ENCODE measurements around the gene AFF3. TPM values are rescaled to one million over a fixed set of nuclear protein-coding genes. Genes with fewer than 3 reads are reported as not detected.

AFF3 gene
- total RNA-seq, 4 donors from 2014 or later: 8.5 to 77.2 (median 27.1) TPM

- H3K4me1 ChIP-seq: no peaks in the 10 kb centered on the region
- H3K4me3 ChIP-seq: no peak overlapping the region
- no peaks in the 10 kb centered on the region for H3K27me3 ChIP-seq
- H3K27ac ChIP-seq: no peak overlapping the region
- TF ChIP-seq CTCF (IDR thresholded peaks at IDR 0.05) (no peak), POLR2A (IDR thresholded peaks at IDR 0.05) (no peak)
- H3K36me3 ChIP-seq: no peaks in the 10 kb centered on the region
- intact Hi-C loops (cut with DNase I; ENCODE audit: low total_unique reads): no loop called here
- DNase-seq: no peak
- no peaks in the 10 kb centered on the region for H3K9me3 ChIP-seq
These were observed 43.1 kb upstream of the AFF3 start for GRCh38 chr2:100185516-100185915.

DNA sequence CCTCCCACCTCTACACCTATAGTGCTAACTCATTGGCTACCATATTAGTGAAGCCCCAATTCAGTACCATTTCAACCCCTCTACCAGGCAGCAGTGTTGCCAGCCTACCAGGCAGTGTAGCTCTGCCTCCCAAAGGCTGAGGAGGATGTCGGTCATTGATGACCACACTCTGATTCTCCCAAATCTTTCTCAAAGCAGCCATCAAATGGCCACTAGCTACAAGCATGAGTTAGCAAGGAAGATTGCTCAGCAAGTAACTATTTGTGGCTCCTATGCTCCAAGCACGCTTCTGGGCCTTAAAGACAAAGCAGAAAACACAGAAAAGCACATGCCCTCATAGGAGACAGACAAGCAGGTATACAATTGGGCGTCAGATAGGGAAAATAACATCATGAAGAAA is 42.7 kb upstream of the AFF3 start:
- Histone ChIP-seq H3K4me1 (no peaks in the 10 kb centered on the region), H3K27ac (no peak overlapping the region), H3K4me3 (no peak overlapping the region), H3K36me3 (no peaks in the 10 kb centered on the region), H3K9me3 (no peaks in the 10 kb centered on the region), H3K27me3 (no peaks in the 10 kb centered on the region)
- TF ChIP-seq CTCF (IDR thresholded peaks at IDR 0.05) (no peak), POLR2A (IDR thresholded peaks at IDR 0.05) (no peak)
- intact Hi-C loops (cut with DNase I; ENCODE audit: low total_unique reads): no loop called here
- DNase-seq: no peak

GRCh38 chr2:100184055-100184737 is 41.8 kb upstream of the AFF3 start:
- H3K4me3 ChIP-seq: no peak overlapping the region
- H3K4me1 ChIP-seq: no peaks in the 10 kb centered on the region
- no peaks in the 10 kb centered on the region for H3K9me3 ChIP-seq
- no peaks in the 10 kb centered on the region for H3K36me3 ChIP-seq
- intact Hi-C loops (cut with DNase I; ENCODE audit: low total_unique reads): no loop called here
- H3K27ac ChIP-seq: no peak overlapping the region
- H3K27me3 ChIP-seq: no peaks in the 10 kb centered on the region
- no peak for DNase-seq
- TF ChIP-seq POLR2A (IDR thresholded peaks at IDR 0.05): no peak
- TF ChIP-seq CTCF (IDR thresholded peaks at IDR 0.05): no peak

DNA sequence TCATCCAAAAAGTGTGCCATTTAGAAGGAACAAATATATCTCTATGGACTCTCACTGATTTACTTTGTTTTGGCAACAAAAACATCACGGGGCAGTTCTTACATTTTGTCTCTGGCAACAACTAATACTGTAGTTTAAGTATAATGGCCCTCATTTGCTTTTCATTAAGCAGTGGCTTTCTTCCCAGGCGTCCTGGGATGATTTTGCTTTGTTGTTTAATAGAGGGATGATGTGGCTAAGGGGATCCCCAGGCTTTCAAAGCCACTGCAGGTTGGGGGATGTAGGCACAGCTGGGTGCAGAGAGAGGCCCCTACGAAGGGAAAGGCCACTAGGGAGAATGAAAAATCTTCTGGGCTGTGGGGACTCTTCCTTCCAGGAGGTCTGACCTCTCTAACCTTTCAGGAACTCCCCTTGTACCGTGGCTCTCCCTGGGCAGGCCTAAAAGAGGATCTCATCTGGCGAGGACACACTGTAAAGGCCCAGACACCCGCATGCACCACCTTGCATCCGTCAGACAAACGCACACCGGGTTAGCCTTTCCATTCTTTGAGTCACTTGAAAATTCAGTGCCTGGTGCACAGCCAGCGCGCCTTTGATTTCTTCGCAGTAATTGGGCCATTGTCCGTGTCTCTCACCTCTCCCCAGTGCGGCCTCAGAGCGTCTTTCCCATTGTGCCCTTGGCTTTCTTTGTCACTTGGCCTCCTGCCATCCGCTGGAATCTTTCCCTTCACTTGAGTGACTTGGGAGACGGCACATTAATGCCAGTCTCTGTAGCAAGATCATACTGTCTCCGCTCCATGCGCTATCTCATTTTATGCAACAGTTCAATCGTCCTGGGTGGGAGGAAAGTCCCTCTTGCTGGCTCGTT is 40.3 kb upstream of the AFF3 start:
- Histone ChIP-seq H3K4me1 (no peaks in the 10 kb centered on the region), H3K27ac (no peak overlapping the region), H3K27me3 (no peaks in the 10 kb centered on the region), H3K9me3 (no peaks in the 10 kb centered on the region), H3K36me3 (no peaks in the 10 kb centered on the region), H3K4me3 (no peak overlapping the region)
- TF ChIP-seq POLR2A (IDR thresholded peaks at IDR 0.05) (no peak), CTCF (IDR thresholded peaks at IDR 0.05) (no peak)
- DNase-seq: no peak
- intact Hi-C loops (cut with DNase I; ENCODE audit: low total_unique reads): no loop called here

GRCh38 chr2:100180503-100180902 is 38.1 kb upstream of the AFF3 start:
- DNase-seq: no peak
- Histone ChIP-seq H3K27ac (no peak overlapping the region), H3K36me3 (no peaks in the 10 kb centered on the region), H3K4me3 (no peak overlapping the region), H3K9me3 (no peaks in the 10 kb centered on the region), H3K27me3 (no peaks in the 10 kb centered on the region), H3K4me1 (no peaks in the 10 kb centered on the region)
- intact Hi-C loops (cut with DNase I; ENCODE audit: low total_unique reads): no loop called here
- TF ChIP-seq CTCF (IDR thresholded peaks at IDR 0.05) (no peak), POLR2A (IDR thresholded peaks at IDR 0.05) (no peak)

All from uterus (tissue), 4 donors.